Tibial artery (tissue), 4 donors: Measurements from ENCODE around the gene OR2T27.
"Not testable (repeated sequence)": the region's sequence is repeated elsewhere in the genome, so short reads cannot be mapped to it uniquely, and the experiment has no call there.

Source experiments
- DNase-seq, 2 donors: peaks; one replicate each; pipeline ENCODE4 v3.0.0-alpha.2; 2019
- H3K27ac ChIP-seq, 2 donors: fragments of 200-600 bp; sonication (generic) in 1 of 2; 1 replicate in 1 of 2; 2 replicates in 1 of 2; pipeline ENCODE4 v1.5.1; 2018 to 2019; ENCODE audit warnings: mild to moderate bottlenecking in 1 of 2
- H3K27me3 ChIP-seq, 2 donors: fragments of 200-600 bp; sonication (generic) in 1 of 2; one replicate each; pipeline versions ENCODE4 v1.5.1 to v1.6.0; 2016 to 2019
- H3K36me3 ChIP-seq, 3 donors: fragments of 200-600 bp; sonication (generic) in 2 of 3; one replicate each; pipeline ENCODE4 v1.5.1; 2016 to 2019; ENCODE audit warnings: mild to moderate bottlenecking in 2 of 3
- H3K4me1 ChIP-seq, 4 donors: fragments of 200-600 bp; sonication (generic) in 2 of 4; 1 replicate in 3 of 4; 2 replicates in 1 of 4; pipeline ENCODE4 v1.5.1; 2016 to 2019
- H3K4me3 ChIP-seq, 2 donors: fragments of 200-600 bp; sonication (generic) in 1 of 2; 1 replicate in 1 of 2; 2 replicates in 1 of 2; pipeline ENCODE4 v1.5.1; 2018 to 2019; ENCODE audit warnings: mild to moderate bottlenecking in 2 of 2
- H3K9me3 ChIP-seq, 3 donors: fragments of 200-600 bp; sonication (generic) in 1 of 3; one replicate each; pipeline ENCODE4 v1.5.1; 2016 to 2019
- CTCF ChIP-seq, 2 experiments: fragments of 200-600 bp in 1 of 2; fragments of 450-650 bp in 1 of 2; IDR thresholded peaks; one replicate each; pipeline ENCODE4 v1.5.1; 2017 to 2019; ENCODE audit warnings: antibody characterized with exemption in 2 of 2, mild to moderate bottlenecking in 1 of 2, moderate library complexity in 1 of 2
- intact Hi-C: fragments of 100-400 bp; cut with DNase I; formaldehyde crosslinking; loops from one replicate; pipeline ENCODE4 v1.15.0; 2023; ENCODE audit warnings: low total_unique reads

The OR2T27 gene

DNA sequence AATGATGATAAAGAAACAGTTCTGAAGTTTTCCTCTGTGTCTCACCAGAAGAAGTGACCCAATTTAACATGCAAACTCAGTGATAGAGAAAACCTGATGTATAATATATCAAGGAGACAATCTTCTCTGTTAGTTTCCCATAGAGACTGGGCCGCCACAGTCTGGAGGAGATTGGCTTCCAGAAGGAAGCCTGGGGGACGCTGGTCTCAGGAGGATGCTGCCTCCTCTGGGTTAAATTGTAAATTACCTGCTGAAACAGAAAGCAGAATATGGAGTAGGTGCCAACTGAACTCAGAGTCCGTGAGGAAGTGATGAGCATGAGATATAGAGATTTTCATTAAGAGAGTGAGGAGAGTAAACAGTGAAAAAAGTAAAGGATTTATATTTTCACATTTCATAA lies 31.5 kb upstream of the OR2T27 start:
- no peak overlapping the region for H3K27ac ChIP-seq
- H3K4me3 ChIP-seq: no peak overlapping the region
- DNase-seq: no peak
- H3K36me3 ChIP-seq: no peaks in the 10 kb centered on the region
- peaks cover 0 to 5% (median 0%) of the 10 kb centered on the region in 3 donors for H3K9me3 ChIP-seq
- H3K27me3 ChIP-seq: no peaks in the 10 kb centered on the region
- no peak for TF ChIP-seq CTCF (IDR thresholded peaks at IDR 0.05)
- no peaks in the 10 kb centered on the region for H3K4me1 ChIP-seq
- intact Hi-C loops: no loop called here

DNA sequence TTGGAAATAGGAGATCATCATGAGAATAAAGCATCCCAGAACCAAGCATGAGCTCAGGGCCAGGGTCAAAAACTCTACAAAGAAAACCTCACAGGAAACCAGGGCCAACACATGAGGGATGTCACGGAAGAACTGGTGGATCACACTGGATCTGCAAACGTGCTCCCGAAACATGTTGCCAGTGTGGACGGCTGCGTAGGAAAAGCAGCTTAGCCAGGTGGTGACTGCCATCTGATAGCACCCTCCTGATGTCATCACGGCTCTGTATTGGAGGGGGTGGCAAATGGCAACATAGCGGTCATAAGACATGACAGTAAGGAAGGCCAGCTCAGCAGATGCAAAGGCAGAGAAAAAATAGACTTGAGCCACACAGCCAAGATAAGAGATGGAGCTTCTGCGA lies 26.3 kb upstream of the OR2T27 start:
- no peak for DNase-seq
- no peaks in the 10 kb centered on the region for H3K27me3 ChIP-seq
- H3K4me3 ChIP-seq: no peak overlapping the region
- no peaks in the 10 kb centered on the region for H3K4me1 ChIP-seq
- H3K9me3 ChIP-seq: no peaks in the 10 kb centered on the region
- intact Hi-C loops: no loop called here
- no peak for TF ChIP-seq CTCF (IDR thresholded peaks at IDR 0.05)
- no peaks in the 10 kb centered on the region for H3K36me3 ChIP-seq
- no peak overlapping the region for H3K27ac ChIP-seq

DNA sequence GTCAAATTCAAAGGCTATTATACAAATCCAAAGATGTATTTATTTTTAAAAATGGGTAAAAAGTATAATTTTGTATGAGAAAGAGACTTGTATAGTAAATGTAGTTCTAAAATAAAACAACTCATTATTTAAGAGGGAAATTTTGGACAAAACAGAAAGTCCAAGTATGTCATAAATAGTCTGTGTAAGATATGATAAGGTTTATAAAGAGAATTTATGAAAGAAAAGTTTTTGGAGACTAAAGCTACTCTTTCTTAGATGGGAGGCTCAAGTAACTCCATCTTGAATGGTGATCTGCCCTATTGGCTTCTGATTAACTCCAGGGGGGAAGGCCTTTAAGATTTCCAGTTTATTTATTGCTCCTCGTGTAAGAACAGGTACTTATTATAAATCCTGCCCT lies 14.7 kb upstream of the OR2T27 start:
- Histone ChIP-seq H3K9me3 (no peaks in the 10 kb centered on the region), H3K27me3 (peaks cover 0 to 4% of the 10 kb centered on the region in 2 donors), H3K4me1 (no peaks in the 10 kb centered on the region), H3K36me3 (no peaks in the 10 kb centered on the region), H3K4me3 (no peak overlapping the region), H3K27ac (no peak overlapping the region)
- TF ChIP-seq CTCF (IDR thresholded peaks at IDR 0.05): no peak
- intact Hi-C loops: no loop called here
- no peak for DNase-seq

GRCh38 chr1:248663453-248664328 lies 8.4 kb upstream of the OR2T27 start:
- H3K36me3 ChIP-seq, intact Hi-C loops, DNase-seq: not testable (repeated sequence)

DNA sequence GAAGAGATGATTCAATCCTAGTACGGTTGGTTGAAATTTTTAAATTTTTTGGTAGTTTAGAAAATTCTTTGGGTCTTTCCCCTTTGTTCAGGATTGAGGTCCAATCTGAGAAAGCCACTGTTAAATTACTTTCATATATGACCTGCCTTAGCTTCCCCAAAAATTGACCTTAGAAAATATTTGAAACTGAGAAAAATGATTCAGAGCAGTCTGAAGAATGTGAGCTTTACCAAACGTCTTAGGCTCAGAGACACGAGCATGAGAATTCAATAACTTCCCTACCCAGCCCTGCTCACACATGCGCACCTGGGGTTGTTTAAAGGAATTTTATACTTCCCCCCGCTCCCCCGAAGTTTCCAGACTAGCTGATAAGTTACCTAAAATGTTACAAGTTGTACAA lies 1.5 kb upstream of the OR2T27 start:
- H3K9me3 ChIP-seq, intact Hi-C loops, H3K36me3 ChIP-seq, DNase-seq, H3K4me1 ChIP-seq, H3K4me3 ChIP-seq, H3K27ac ChIP-seq, H3K27me3 ChIP-seq: not testable (repeated sequence)

More at GRCh38 chr1:248663453-248664328, 8.4 kb upstream of the OR2T27 start:
- not testable (repeated sequence) for H3K27me3 ChIP-seq, H3K4me3 ChIP-seq, H3K4me1 ChIP-seq, H3K9me3 ChIP-seq, H3K27ac ChIP-seq

DNA sequence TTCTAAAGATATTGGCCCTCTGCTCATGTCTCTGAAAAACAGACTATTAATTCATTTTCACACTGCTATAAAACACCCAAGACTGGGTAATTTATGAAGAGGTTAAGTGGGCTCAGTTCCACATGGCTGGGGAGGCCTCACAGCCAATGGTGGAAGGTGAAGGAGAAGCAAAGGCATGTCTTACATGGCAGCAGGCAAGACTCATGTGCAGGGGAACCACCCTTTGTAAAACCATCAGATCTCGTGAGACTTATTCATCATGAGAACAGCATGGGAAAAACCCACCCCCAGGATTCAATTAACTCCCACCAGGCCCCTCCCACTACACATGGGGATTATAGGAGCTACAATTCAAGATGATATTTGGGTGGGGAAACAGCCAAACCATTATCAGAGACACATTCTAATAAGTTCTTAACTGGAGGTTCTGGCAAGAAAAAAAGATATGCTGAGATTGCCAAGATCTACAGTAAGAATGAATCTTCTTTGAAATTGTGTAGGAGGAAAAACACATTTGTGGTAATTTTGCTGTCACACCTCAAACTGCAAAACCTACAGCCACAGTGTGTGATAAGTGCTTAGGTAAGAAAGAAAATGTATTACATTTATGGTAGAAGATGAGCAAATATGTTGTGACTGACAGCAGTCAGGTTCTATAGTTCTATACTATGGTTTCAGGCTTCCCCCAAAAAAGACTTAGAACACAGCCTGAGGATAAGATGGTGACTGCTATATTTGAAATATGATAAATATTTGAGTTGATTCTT lies 6.4 kb downstream of the OR2T27 start:
- H3K4me1 ChIP-seq, H3K27me3 ChIP-seq, H3K27ac ChIP-seq, DNase-seq, intact Hi-C loops, H3K9me3 ChIP-seq, H3K4me3 ChIP-seq, H3K36me3 ChIP-seq: not testable (repeated sequence)

- H3K4me1 ChIP-seq, intact Hi-C loops, H3K9me3 ChIP-seq, H3K36me3 ChIP-seq, H3K4me3 ChIP-seq, H3K27me3 ChIP-seq, DNase-seq, H3K27ac ChIP-seq: not testable (repeated sequence)
These were observed 10.2 kb downstream of the OR2T27 start, which contains the start of gene OR2T35 for GRCh38 chr1:248645178-248645577. TSS of gene OR2T35 (minus strand) at chr1:248645278. CDS start at chr1:248639258, 6,020 bp downstream.

DNA sequence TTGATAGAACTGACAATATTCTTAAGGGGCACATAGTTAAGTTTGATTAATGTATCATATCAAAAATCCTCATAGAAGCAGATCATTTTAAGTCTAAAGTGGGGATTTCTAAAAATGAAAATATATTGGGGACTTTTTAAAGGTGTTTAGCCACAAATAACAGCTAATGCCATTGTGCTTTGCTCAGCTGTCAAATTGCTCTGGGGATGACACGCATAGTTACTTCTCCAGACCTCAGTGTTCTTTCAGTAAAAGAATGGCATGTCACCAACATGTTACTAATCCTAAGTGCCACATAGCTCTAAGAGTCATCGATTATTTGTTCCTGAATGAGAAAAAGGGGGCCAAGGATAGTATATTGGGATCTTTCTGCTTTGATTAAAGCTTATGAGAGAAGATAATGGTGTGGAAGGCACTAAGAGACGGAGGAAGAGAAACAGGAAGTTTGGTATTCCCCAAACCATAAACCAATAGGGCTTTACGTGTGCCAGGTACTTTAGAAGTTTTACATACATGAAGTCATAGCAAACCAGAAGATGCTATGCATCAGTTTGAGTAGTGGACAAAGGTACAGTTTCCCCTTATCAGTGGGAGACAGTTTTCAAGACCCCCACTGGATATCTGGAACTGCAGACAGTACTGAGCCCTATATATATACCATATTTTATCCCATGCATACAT lies 12.2 kb downstream of the OR2T27 start:
- intact Hi-C loops, H3K27ac ChIP-seq, H3K4me1 ChIP-seq: not testable (repeated sequence)

DNA sequence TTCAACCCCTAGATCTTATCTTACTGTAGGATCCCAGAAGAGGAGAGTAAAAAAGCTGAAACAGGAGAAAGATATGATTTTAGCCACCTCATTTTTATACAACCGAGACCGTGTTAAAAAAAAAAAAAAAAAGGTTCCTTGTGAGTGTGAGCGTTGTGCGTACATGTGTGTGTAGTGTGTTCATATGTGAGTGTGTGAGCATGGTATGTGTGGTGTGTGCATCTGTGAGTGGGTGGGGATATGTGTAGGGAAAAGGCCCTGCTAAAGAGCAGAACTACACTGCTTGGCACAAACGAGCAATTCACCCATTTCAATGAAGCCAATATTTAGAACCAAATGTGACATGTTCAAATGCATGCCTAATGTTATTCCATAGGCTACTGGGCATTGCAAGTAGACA lies 13.7 kb downstream of the OR2T27 start:
- DNase-seq, H3K36me3 ChIP-seq, H3K9me3 ChIP-seq, intact Hi-C loops, H3K4me1 ChIP-seq, H3K27me3 ChIP-seq, H3K27ac ChIP-seq, H3K4me3 ChIP-seq: not testable (repeated sequence)

More for the DNA sequence above, 12.2 kb downstream of the OR2T27 start:
- not testable (repeated sequence) for H3K36me3 ChIP-seq, H3K9me3 ChIP-seq, H3K27me3 ChIP-seq, DNase-seq, H3K4me3 ChIP-seq

DNA sequence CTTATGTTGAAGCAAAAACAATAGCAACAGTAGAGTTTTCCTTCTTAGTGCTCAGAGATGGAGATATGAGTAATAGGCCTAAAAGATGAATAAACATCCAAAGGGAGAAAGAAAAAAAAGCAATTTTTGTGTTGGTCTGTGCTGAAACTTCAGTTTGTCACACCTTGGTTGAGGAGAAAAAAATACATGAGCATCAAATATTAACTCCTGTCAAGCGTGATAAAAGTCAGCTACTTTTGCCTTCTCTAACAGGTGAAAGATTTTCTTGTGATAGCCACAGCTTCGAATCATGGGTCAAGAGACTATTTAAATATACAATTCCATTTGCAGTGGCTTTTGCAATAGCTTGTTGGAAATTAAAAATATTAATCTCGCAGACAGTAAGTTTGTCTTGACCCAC lies 14.4 kb downstream of the OR2T27 start:
- intact Hi-C loops, H3K9me3 ChIP-seq, H3K4me1 ChIP-seq, H3K27me3 ChIP-seq, H3K4me3 ChIP-seq, H3K27ac ChIP-seq, H3K36me3 ChIP-seq, DNase-seq: not testable (repeated sequence)
